GM23338 (cell line): ENCODE data around the gene ABCC3.

Experiments
- CTCF ChIP-seq, 2 experiments: fragments of 200-600 bp in 1 of 2; sonication (generic) in 1 of 2; conservative IDR thresholded peaks; 2 replicates each; pipeline versions ENCODE4 v1.5.1 to v1.6.1; 2016 to 2017; ENCODE audit warnings: antibody characterized with exemption in 2 of 2, low read depth in 2 of 2, mild to moderate bottlenecking in 2 of 2, moderate library complexity in 1 of 2
- EZH2 ChIP-seq: fragments of 200-600 bp; sonication (generic); IDR thresholded peaks from one replicate; pipeline ENCODE4 v1.8.0; 2017; ENCODE audit warnings: antibody characterized with exemption, mild to moderate bottlenecking, low read depth; ENCODE audit not compliant: unreplicated experiment

GRCh38 chr17:50685691-50686493, 51.2 kb downstream of the ABCC3 start:
- TF ChIP-seq CTCF (conservative IDR thresholded peaks at IDR 0.05; ENCODE audit: low read depth in 2 of 2) (no peak), EZH2 (no peak)
